Measurements from ENCODE around the gene CNNM4.
A peak's percentile ranks its signal among the peaks of the same experiment; 100 is the strongest.

The CNNM4 gene

DNA sequence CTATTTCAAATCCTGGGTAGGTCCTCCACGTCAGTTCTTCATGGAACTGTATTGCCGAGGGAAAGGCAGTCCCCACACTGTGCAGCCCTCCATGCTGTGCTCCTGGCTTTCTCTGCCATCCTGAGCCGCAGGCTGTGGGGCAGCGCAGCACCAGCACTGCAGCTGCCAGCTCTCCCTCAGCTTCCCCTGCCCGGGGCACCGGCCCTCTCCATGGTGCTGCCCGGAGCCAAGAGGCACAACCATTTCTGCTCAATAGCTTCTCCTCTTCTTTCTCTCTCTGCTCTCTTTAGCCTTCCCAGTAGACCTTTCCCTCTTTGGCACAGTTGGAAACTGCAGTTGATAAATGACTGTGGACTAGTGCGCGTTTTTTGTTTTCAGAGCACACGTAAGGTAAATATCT, 71.0 kb downstream of the CNNM4 start:
- H3K36me3 ChIP-seq (ENCODE audit: insufficient read depth, low read length): peaks cover 85% of the 10 kb centered on the region
- ATAC-seq (ENCODE audit: insufficient read depth, low read depth) (peak; percentile 60), DNase-seq (no peak)

DNA sequence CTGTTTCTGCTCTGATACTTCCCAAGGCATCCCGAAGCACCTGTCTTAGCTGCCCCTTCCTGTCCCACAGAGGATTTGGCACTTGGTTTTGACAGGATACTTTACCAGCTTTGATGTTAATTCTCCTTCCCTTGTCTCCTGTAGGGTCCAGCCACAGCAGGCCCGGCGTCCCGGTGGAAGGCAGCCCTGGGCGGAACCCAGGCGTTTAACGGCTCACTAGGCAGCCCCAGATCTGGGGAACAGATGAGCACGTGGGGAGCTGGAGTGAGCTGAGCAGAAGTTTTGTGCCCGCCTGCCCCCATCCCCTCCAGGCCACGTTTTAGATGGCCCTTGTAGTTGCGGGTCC, 71.7 kb downstream of the CNNM4 start:
- ATAC-seq (ENCODE audit: insufficient read depth, low read depth) (no peak), DNase-seq (no peak)
- no peak overlapping the region for H3K4me2 ChIP-seq (ENCODE audit: insufficient read depth, low read length)
- no peak overlapping the region for H3K4me3 ChIP-seq (ENCODE audit: low read depth in 1 of 2, low read length in 2 of 2)
- no peak overlapping the region for H3K27ac ChIP-seq (ENCODE audit: low read length)
- no peaks in the 10 kb centered on the region; the same call in 1 of the 2 replicates for H3K79me2 ChIP-seq (ENCODE audit: insufficient read depth, low read length)
- H3K36me3 ChIP-seq (ENCODE audit: insufficient read depth, low read length): peaks cover 85% of the 10 kb centered on the region
- H3K27me3 ChIP-seq (ENCODE audit: insufficient read depth, low read length, poor library complexity): no peaks in the 10 kb centered on the region
- peaks cover 43% of the 10 kb centered on the region; the same call in 1 of the 2 replicates for H4K20me1 ChIP-seq (ENCODE audit: insufficient read depth, low read length)
- TF ChIP-seq, protein P1, sequence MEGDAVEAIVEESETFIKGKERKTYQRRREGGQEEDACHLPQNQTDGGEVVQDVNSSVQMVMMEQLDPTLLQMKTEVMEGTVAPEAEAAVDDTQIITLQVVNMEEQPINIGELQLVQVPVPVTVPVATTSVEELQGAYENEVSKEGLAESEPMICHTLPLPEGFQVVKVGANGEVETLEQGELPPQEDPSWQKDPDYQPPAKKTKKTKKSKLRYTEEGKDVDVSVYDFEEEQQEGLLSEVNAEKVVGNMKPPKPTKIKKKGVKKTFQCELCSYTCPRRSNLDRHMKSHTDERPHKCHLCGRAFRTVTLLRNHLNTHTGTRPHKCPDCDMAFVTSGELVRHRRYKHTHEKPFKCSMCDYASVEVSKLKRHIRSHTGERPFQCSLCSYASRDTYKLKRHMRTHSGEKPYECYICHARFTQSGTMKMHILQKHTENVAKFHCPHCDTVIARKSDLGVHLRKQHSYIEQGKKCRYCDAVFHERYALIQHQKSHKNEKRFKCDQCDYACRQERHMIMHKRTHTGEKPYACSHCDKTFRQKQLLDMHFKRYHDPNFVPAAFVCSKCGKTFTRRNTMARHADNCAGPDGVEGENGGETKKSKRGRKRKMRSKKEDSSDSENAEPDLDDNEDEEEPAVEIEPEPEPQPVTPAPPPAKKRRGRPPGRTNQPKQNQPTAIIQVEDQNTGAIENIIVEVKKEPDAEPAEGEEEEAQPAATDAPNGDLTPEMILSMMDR (IDR thresholded peaks at IDR 0.05; ENCODE audit: borderline replicate concordance, extremely low read depth, low read length, poor library complexity, severe bottlenecking): no peak
- no peak for TF ChIP-seq EZH2 (IDR thresholded peaks at IDR 0.05; ENCODE audit: borderline replicate concordance, low read depth, low read length, severe bottlenecking)
- no peak overlapping the region for H3K9ac ChIP-seq (ENCODE audit: low read depth, low read length)
- H2AFZ ChIP-seq (ENCODE audit: low read depth, low read length): no peak overlapping the region
- H3K9me3 ChIP-seq (ENCODE audit: insufficient read depth, low read length, severe bottlenecking): no peaks in the 10 kb centered on the region
- H3K4me1 ChIP-seq (ENCODE audit: insufficient read depth, low read length): no peaks in the 10 kb centered on the region

More for the DNA sequence above, 71.0 kb downstream of the CNNM4 start:
- Histone ChIP-seq H3K27me3 (ENCODE audit: insufficient read depth, low read length, poor library complexity) (no peaks in the 10 kb centered on the region), H2AFZ (ENCODE audit: low read depth, low read length) (no peak overlapping the region), H3K4me1 (ENCODE audit: insufficient read depth, low read length) (no peaks in the 10 kb centered on the region), H3K9me3 (ENCODE audit: insufficient read depth, low read length, severe bottlenecking) (no peaks in the 10 kb centered on the region), H3K9ac (ENCODE audit: low read depth, low read length) (no peak overlapping the region), H4K20me1 (ENCODE audit: insufficient read depth, low read length) (peaks cover 46% of the 10 kb centered on the region; the same call in 1 of the 2 replicates), H3K27ac (ENCODE audit: low read length) (no peak overlapping the region), H3K79me2 (ENCODE audit: insufficient read depth, low read length) (no peaks in the 10 kb centered on the region; the same call in 1 of the 2 replicates), H3K4me3 (ENCODE audit: low read depth in 1 of 2, low read length in 2 of 2) (no peak overlapping the region), H3K4me2 (ENCODE audit: insufficient read depth, low read length) (no peak overlapping the region)
- TF ChIP-seq EZH2 (IDR thresholded peaks at IDR 0.05; ENCODE audit: borderline replicate concordance, low read depth, low read length, severe bottlenecking): no peak
- TF ChIP-seq, protein P1 (IDR thresholded peaks at IDR 0.05; ENCODE audit: borderline replicate concordance, extremely low read depth, low read length, poor library complexity, severe bottlenecking): no peak

DNA sequence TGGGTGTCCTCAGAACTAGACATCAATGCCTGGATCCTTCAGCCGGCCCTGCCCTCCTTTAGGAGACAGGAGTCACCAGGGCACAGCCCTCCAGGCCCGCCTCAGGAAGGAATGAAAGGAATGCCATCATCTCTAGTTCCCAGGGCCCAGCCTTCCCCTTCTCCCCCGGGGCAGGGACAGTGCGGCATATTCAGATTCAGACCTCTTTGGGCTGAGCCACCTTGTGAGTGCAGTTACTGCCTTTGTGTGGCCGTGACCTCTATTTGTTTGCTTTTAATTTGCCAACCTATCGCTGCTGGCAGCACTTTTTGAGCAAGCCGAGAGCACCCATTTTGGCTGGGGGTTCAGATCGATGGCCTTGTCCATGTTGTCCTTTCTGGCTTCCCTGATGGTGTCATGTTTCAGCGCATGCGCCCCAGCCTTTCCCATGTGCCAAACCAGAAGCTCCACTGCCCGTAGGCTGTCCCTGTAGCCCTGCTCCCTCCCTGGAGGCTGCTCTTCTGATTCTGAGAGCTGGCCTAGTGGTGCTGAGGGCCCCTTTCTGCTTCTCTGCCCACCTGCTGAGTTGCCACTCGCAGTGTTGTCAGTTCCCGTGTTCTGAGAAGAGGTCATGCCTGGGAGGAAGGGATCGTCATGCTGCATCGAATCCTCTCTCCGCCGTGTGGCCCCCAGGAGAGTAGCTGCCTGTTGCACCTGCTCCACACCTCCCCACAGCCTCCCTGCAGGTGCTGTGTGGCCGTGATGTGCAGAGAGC, 72.2 kb downstream of the CNNM4 start:
- peaks cover 41% of the 10 kb centered on the region; the same call in 1 of the 2 replicates for H4K20me1 ChIP-seq (ENCODE audit: insufficient read depth, low read length)
- DNase-seq (no peak), ATAC-seq (ENCODE audit: insufficient read depth, low read depth) (no peak)
- peaks cover 85% of the 10 kb centered on the region for H3K36me3 ChIP-seq (ENCODE audit: insufficient read depth, low read length)
- TF ChIP-seq, protein P1 (IDR thresholded peaks at IDR 0.05; ENCODE audit: borderline replicate concordance, extremely low read depth, low read length, poor library complexity, severe bottlenecking): no peak
- no peak for TF ChIP-seq EZH2 (IDR thresholded peaks at IDR 0.05; ENCODE audit: borderline replicate concordance, low read depth, low read length, severe bottlenecking)
- no peaks in the 10 kb centered on the region for H3K4me1 ChIP-seq (ENCODE audit: insufficient read depth, low read length)
- no peaks in the 10 kb centered on the region for H3K27me3 ChIP-seq (ENCODE audit: insufficient read depth, low read length, poor library complexity)
- H3K4me2 ChIP-seq (ENCODE audit: insufficient read depth, low read length): no peak overlapping the region
- H3K4me3 ChIP-seq (ENCODE audit: low read depth in 1 of 2, low read length in 2 of 2): no peak overlapping the region
- H3K9ac ChIP-seq (ENCODE audit: low read depth, low read length): no peak overlapping the region
- no peak overlapping the region for H3K27ac ChIP-seq (ENCODE audit: low read length)
- H3K9me3 ChIP-seq (ENCODE audit: insufficient read depth, low read length, severe bottlenecking): no peaks in the 10 kb centered on the region
- no peaks in the 10 kb centered on the region; the same call in 1 of the 2 replicates for H3K79me2 ChIP-seq (ENCODE audit: insufficient read depth, low read length)
- H2AFZ ChIP-seq (ENCODE audit: low read depth, low read length): no peak overlapping the region

Data from DND-41 (cell line).